Mesenteric fat pad (tissue), 1 donor: ENCODE data around the gene SCMH1. TPM values are rescaled to one million over a fixed set of nuclear protein-coding genes. Genes with fewer than 3 reads are reported as not detected.
"Not testable (repeated sequence)": the region's sequence is repeated elsewhere in the genome, so short reads cannot be mapped to it uniquely, and the experiment has no call there.

Experiments
- DNase-seq: peaks from one replicate; pipeline ENCODE4 v3.0.0-alpha.2; 2020; ENCODE audit warnings: low spot score
- total RNA-seq: library from RNA; stranded (reverse); fragmentation: NEBNext Ultra II Directional; extraction: Animal tissue kit (Norgen Biotek cat#: 25700); gene quantifications from one replicate; pipeline ENCODE4 v1.2.1, GENCODE V29; 2021
- donor health status: DM: yes; HTN: yes; CAD: no.

Gene SCMH1
- total RNA-seq, 1 donor from 2014 or later: 35.8 TPM

GRCh38 chr1:41251120-41251519, 9.0 kb upstream of the SCMH1 start:
- DNase-seq: not testable (repeated sequence)

GRCh38 chr1:41249319-41249718, 7.2 kb upstream of the SCMH1 start:
- no peak for DNase-seq

GRCh38 chr1:41246568-41246967, 4.5 kb upstream of the SCMH1 start:
- no peak for DNase-seq

- no peak for DNase-seq
Observed at GRCh38 chr1:41245659-41246058, 3.6 kb upstream of the SCMH1 start.

GRCh38 chr1:41243079-41243385, 926 bp upstream of the SCMH1 start:
- DNase-seq: no peak

- no peak for DNase-seq
Observed at GRCh38 chr1:41242342-41243078, 404 bp upstream of the SCMH1 start.

GRCh38 chr1:41241354-41241748, 755 bp downstream of the SCMH1 start:
- DNase-seq: peak; percentile 92

- no peak for DNase-seq
Observed at GRCh38 chr1:41240781-41241353, 1.2 kb downstream of the SCMH1 start.

- no peak for DNase-seq
Observed at GRCh38 chr1:41239988-41240610, 2.0 kb downstream of the SCMH1 start.

GRCh38 chr1:41238311-41238988, 3.7 kb downstream of the SCMH1 start:
- DNase-seq: no peak

- DNase-seq: no peak
Observed at GRCh38 chr1:41236781-41237180, 5.3 kb downstream of the SCMH1 start.

- DNase-seq: no peak
Observed at GRCh38 chr1:41235893-41236292, 6.2 kb downstream of the SCMH1 start.

GRCh38 chr1:41233708-41234107, 8.4 kb downstream of the SCMH1 start:
- DNase-seq: no peak

- no peak for DNase-seq
Observed at GRCh38 chr1:41232305-41232704, 9.8 kb downstream of the SCMH1 start.

GRCh38 chr1:41230656-41231055, 11.4 kb downstream of the SCMH1 start:
- no peak for DNase-seq

- DNase-seq: not testable (repeated sequence)
Observed at GRCh38 chr1:41229219-41229618, 12.9 kb downstream of the SCMH1 start.

- DNase-seq: no peak
Observed at GRCh38 chr1:41226815-41227434, 15.2 kb downstream of the SCMH1 start.

GRCh38 chr1:41225495-41225894, 16.6 kb downstream of the SCMH1 start:
- no peak for DNase-seq

- DNase-seq: no peak
Observed at GRCh38 chr1:41222496-41222895, 19.6 kb downstream of the SCMH1 start.

- no peak for DNase-seq
Observed at GRCh38 chr1:41221995-41222394, 20.1 kb downstream of the SCMH1 start.

GRCh38 chr1:41218152-41218551, 24.0 kb downstream of the SCMH1 start:
- no peak for DNase-seq

- no peak for DNase-seq
Observed at GRCh38 chr1:41217441-41217840, 24.7 kb downstream of the SCMH1 start.
